GM12878 (cell line): ENCODE results near the gene FANCD2OS. TPM values are rescaled to one million over a fixed set of nuclear protein-coding genes. Genes with fewer than 3 reads are reported as not detected.

Experiments
- ATAC-seq: fragments of 200-7000 bp; cut with Tn5 transposase; 3 replicates; pipeline ENCODE4 v1.9.1; 2020; ENCODE audit warnings: mild to moderate bottlenecking, moderate library complexity
- BruUV-seq: library from RNA; stranded (reverse); fragments of 400-500 nt; replicated peaks from 2 replicates; lab custom pipeline; 2021; lab: Mats Ljungman, UMichigan
- CTCF ChIA-PET: fragments of 300-600 bp; sonication (Branson Sonifier 250); formaldehyde crosslinking; extraction: SDS; loops from one replicate; lab custom pipeline; 2021; ENCODE audit warnings: inconsistent platforms; lab: Yijun Ruan, JAX
- POLR2A ChIA-PET: fragments of 350-600 bp; formaldehyde crosslinking; extraction: SDS; loops from one replicate; lab custom pipeline; 2021; ENCODE audit warnings: inconsistent platforms; lab: Charles Lee
- RAD21 ChIA-PET: fragments of 300-600 bp; sonication (Branson Sonifier 250); formaldehyde crosslinking; loops from one replicate; lab custom pipeline; 2023; ENCODE audit warnings: antibody characterized with exemption; ENCODE audit not compliant: unreplicated experiment; lab: Charles Lee
- SMC1A ChIA-PET: fragments of 300-600 bp; sonication (Branson Sonifier 250); formaldehyde crosslinking; loops from one replicate; lab custom pipeline; 2023; ENCODE audit not compliant: unreplicated experiment, uncharacterized antibody; lab: Charles Lee
- DNase-seq: peaks from one replicate; pipeline ENCODE4 v3.0.0-alpha.2; 2011; ENCODE audit warnings: low read depth, low spot score
- FAIRE-seq: peaks from 3 replicates; lab custom pipeline; 2011; peaks lifted over from hg19 to GRCh38; lab: Jason Lieb, UNC
- H2AFZ ChIP-seq: 2 replicates; pipeline ENCODE4 v1.6.0; 2011; ENCODE audit warnings: low read depth, low read length, control low read depth; ENCODE audit not compliant: control insufficient read depth
- H3K27ac ChIP-seq: 2 replicates; pipeline ENCODE4 v1.5.1; 2011; ENCODE audit warnings: control low read depth; ENCODE audit not compliant: control insufficient read depth, insufficient read depth
- H3K27me3 ChIP-seq, 2 experiments: replicated peaks in 1 of 2; 2 replicates each; pipeline versions ENCODE4 v1.6.0 to v1.6.1; 2011; ENCODE audit warnings: low read length in 1 of 2; ENCODE audit not compliant: control insufficient read depth in 2 of 2, insufficient read depth in 2 of 2
- H3K36me3 ChIP-seq, 2 experiments: 2 replicates each; pipeline ENCODE4 v1.5.1; 2011; ENCODE audit warnings: low read length in 1 of 2; ENCODE audit not compliant: control insufficient read depth in 2 of 2, insufficient read depth in 2 of 2
- H3K4me1 ChIP-seq: 2 replicates; pipeline ENCODE4 v1.6.1; 2011; ENCODE audit warnings: mild to moderate bottlenecking, low read length, moderate library complexity, mixed read lengths; ENCODE audit not compliant: control insufficient read depth, insufficient read depth
- H3K4me2 ChIP-seq: 2 replicates; pipeline ENCODE4 v1.6.0; 2011; ENCODE audit warnings: control low read depth; ENCODE audit not compliant: control insufficient read depth, insufficient read depth
- H3K4me3 ChIP-seq: fragments of 200-600 bp; sonication (generic); 2 replicates; pipeline ENCODE4 v1.5.1; 2016
- H3K79me2 ChIP-seq: 2 replicates; pipeline ENCODE4 v1.6.0; 2011; ENCODE audit warnings: low read length; ENCODE audit not compliant: control insufficient read depth, insufficient read depth
- H3K9ac ChIP-seq: 2 replicates; pipeline ENCODE4 v1.8.0; 2011; ENCODE audit warnings: low read length, control low read depth, mixed read lengths; ENCODE audit not compliant: control insufficient read depth, insufficient read depth
- H3K9me3 ChIP-seq: replicated peaks from 3 replicates; pipeline ENCODE4 v1.5.1; 2011; ENCODE audit warnings: mild to moderate bottlenecking, low read length; ENCODE audit not compliant: control insufficient read depth, insufficient read depth
- H4K20me1 ChIP-seq: 2 replicates; pipeline ENCODE4 v1.6.0; 2011; ENCODE audit not compliant: control insufficient read depth, insufficient read depth
- BCL11A ChIP-seq: IDR thresholded peaks from 2 replicates; pipeline ENCODE4 v1.6.1; 2011; ENCODE audit warnings: low read depth, low read length
- BMI1 ChIP-seq: fragments of 450-650 bp; IDR thresholded peaks from 2 replicates; pipeline ENCODE4 v1.6.1; 2016; ENCODE audit warnings: mild to moderate bottlenecking, moderate library complexity, borderline replicate concordance
- DPF2 ChIP-seq: fragments of 450-650 bp; IDR thresholded peaks from 2 replicates; pipeline ENCODE4 v1.6.1; 2017; ENCODE audit warnings: mild to moderate bottlenecking
- EGR1 ChIP-seq, 2 experiments: IDR thresholded peaks; 1 replicate in 1 of 2; 2 replicates in 1 of 2; pipeline ENCODE4 v1.6.1; 2011 to 2012; ENCODE audit warnings: low read depth in 2 of 2, low read length in 2 of 2, borderline replicate concordance in 1 of 2, mild to moderate bottlenecking in 1 of 2, moderate library complexity in 1 of 2
- MLLT1 ChIP-seq: fragments of 450-650 bp; IDR thresholded peaks from 2 replicates; pipeline ENCODE4 v1.6.1; 2016; ENCODE audit warnings: mild to moderate bottlenecking
- MTA2 ChIP-seq: fragments of 450-650 bp; IDR thresholded peaks from 2 replicates; pipeline ENCODE4 v1.6.1; 2016; ENCODE audit warnings: low read depth, mild to moderate bottlenecking, moderate library complexity
- NFYB ChIP-seq: IDR thresholded peaks from 2 replicates; pipeline ENCODE4 v1.6.1; 2011; ENCODE audit warnings: low read depth, mild to moderate bottlenecking, low read length, improper control_type of control experiment, moderate library complexity; ENCODE audit not compliant: insufficient read depth
- PBX3 ChIP-seq: IDR thresholded peaks from 2 replicates; pipeline ENCODE4 v1.6.1; 2011; ENCODE audit warnings: mild to moderate bottlenecking, low read depth, low read length, moderate library complexity; ENCODE audit not compliant: insufficient replicate concordance
- RFX5 ChIP-seq: IDR thresholded peaks from 2 replicates; pipeline ENCODE4 v1.6.1; 2011; ENCODE audit warnings: low read depth, low read length, improper control_type of control experiment
- YY1 ChIP-seq: IDR thresholded peaks from 2 replicates; pipeline ENCODE4 v1.6.1; 2011; ENCODE audit warnings: low read depth, mild to moderate bottlenecking, low read length
- WGBS: methylation state at CpG from one replicate; pipeline ENCODE4 v1.1.6; 2016; ENCODE audit warnings: low lambda C conversion rate; ENCODE audit not compliant: insufficient replicate concordance, insufficient coverage; ENCODE audit errors: missing lambda C conversion rate; 5-methylcytosine and 5-hydroxymethylcytosine counted together
- in situ Hi-C: fragments of 300-500 bp; cut with MboI; formaldehyde crosslinking; loops from 9 replicates; pipeline ENCODE4 v1.14.3; 2018; ENCODE audit warnings: mixed read lengths
- intact Hi-C: fragments of 100-400 bp; cut with micrococcal nuclease; formaldehyde crosslinking; loops from one replicate; pipeline ENCODE4 v1.14.2; 2022; ENCODE audit not compliant: unreplicated experiment
- polyA plus RNA-seq, 11 experiments: library from polyadenylated mRNA; depleted of rRNA in 4 of 11; unstranded in 6 of 11; stranded (reverse) in 5 of 11; fragments of >200 nt; fragmentation: Nextera tagmentation in 4 of 11; fragmentation: Illumina TruSeq in 1 of 11; extraction: Ambion mirVana in 4 of 11; extraction: Trizol in 1 of 11; gene quantifications; 1 replicate in 1 of 11; 2 replicates in 10 of 11; pipeline versions ENCODE4 v1.2.1 to v1.2.3, GENCODE V29; 2011 to 2016; ENCODE audit warnings: inconsistent platforms in 2 of 11, missing spikeins in 2 of 11, low read depth in 1 of 11
- total RNA-seq, 4 experiments: library from RNA; depleted of rRNA in 3 of 4; stranded (reverse); fragments of >200 nt in 3 of 4; fragmentation: Illumina TruSeq in 1 of 4; extraction: Trizol in 1 of 4; gene quantifications; 2 replicates each; pipeline versions ENCODE4 v1.2.1 to v1.2.3, GENCODE V29; 2013 to 2021

FANCD2OS gene
- total and polyA plus RNA-seq, 10 of the 15 experiments (the other 5 are each of a cell fraction or from before 2014, with no cell fraction given): 0.38 to 0.42 TPM; not detected in 8

DNA sequence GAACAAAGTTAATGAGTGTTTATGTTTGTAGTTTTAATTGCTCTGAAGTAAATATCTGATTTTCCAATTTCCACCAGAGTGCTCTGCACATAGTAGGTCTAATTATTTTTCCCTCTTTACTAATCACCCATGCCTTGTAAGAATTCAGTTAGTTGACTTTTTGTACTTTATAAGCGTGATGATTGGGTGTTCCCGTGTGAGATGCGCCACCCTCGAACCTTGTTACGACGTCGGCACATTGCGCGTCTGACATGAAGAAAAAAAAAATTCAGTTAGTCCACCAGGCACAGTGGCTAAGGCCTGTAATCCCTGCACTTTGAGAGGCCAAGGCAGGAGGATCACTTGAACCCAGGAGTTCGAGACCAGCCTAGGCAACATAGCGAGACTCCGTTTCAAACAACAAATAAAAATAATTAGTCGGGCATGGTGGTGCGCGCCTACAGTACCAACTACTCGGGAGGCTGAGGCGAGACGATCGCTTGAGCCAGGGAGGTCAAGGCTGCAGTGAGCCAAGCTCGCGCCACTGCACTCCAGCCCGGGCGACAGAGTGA is 33.0 kb upstream of the FANCD2OS start:
- no peaks in the 10 kb centered on the region; the same call in 1 of the 2 replicates for H4K20me1 ChIP-seq
- no peak overlapping the region; the same call in 1 of the 2 replicates for H3K9ac ChIP-seq
- ChIA-PET SMC1A (interaction anchor here (0.7 to 1.3 kb wide), 2 partner anchors 12 to 53 kb away, joined by 3 read pairs; no protein-coding TSS in a partner anchor), RAD21 (interaction anchor here (0.8 to 1.7 kb wide), 6 partner anchors 50 to 208 kb away, joined by 3 to 13 read pairs (median 4); partner anchors contain the start of gene CRELD1), CTCF (interaction anchor here (0.7 to 2.0 kb wide), 4 partner anchors 51 to 209 kb away, joined by 3 to 9 read pairs (median 3); no protein-coding TSS in a partner anchor), POLR2A (interaction anchor here (0.6 to 3.7 kb wide), 8 partner anchors 18 to 294 kb away, joined by 3 to 23 read pairs (median 3); partner anchors contain the start of gene SEC13)
- intact Hi-C loops (loop anchor here (5.0 kb wide), 1 partner anchor 51 kb away; no protein-coding TSS in a partner anchor), in situ Hi-C loops (no loop called here)
- peaks cover 45% of the 10 kb centered on the region for H3K79me2 ChIP-seq
- FAIRE-seq (no peak), ATAC-seq (no peak), DNase-seq (no peak)
- H3K27ac ChIP-seq: no peak overlapping the region
- no peaks in the 10 kb centered on the region; the same call in 1 of the 3 replicates for H3K9me3 ChIP-seq
- H3K36me3 ChIP-seq: peaks cover 0 to 2% of the 10 kb centered on the region in 2 experiments; a peak in 1 of 4 replicates
- BruUV-seq: no TSS peak
- H3K4me2 ChIP-seq: peak overlapping the region; percentile 22; the same call in 1 of the 2 replicates
- no peaks in the 10 kb centered on the region; the same call in 1 of the 2 replicates for H3K4me1 ChIP-seq
- H3K4me3 ChIP-seq: no peak overlapping the region; the same call in 1 of the 2 replicates
- TF ChIP-seq EGR1 (IDR thresholded peaks at IDR 0.05; ENCODE audit: borderline replicate concordance in 1 of 2, low read depth in 2 of 2, low read length in 2 of 2): no peak
- TF ChIP-seq RFX5: no peak
- no peak for TF ChIP-seq NFYB
- TF ChIP-seq MLLT1: peak; percentile 96
- TF ChIP-seq YY1: no peak
- TF ChIP-seq BMI1: peak; percentile 74
- TF ChIP-seq DPF2: peak; percentile 82
- no peak for TF ChIP-seq PBX3
- TF ChIP-seq BCL11A: no peak
- no peak for TF ChIP-seq MTA2
- no peaks in the 10 kb centered on the region for H3K27me3 ChIP-seq
- 98% methylated on average over 20 of the region's 23 CpGs for WGBS
- peak overlapping the region; percentile 81 for H2AFZ ChIP-seq
